Neural crest cell (in vitro differentiated cells): Measurements from ENCODE around the gene USP31. TPM values are rescaled to one million over a fixed set of nuclear protein-coding genes. Genes with fewer than 3 reads are reported as not detected.
"Not testable (repeated sequence)": the region's sequence is repeated elsewhere in the genome, so short reads cannot be mapped to it uniquely, and the experiment has no call there.

Source experiments
- DNase-seq: peaks from one replicate; pipeline ENCODE4 v3.0.0; 2021; ENCODE audit warnings: low read depth, mixed read lengths, low spot score
- H3K27ac Mint-ChIP-seq: one replicate; pipeline ENCODE4 v1.8.0; 2021; ENCODE audit warnings: mild to moderate bottlenecking, mixed read lengths; ENCODE audit not compliant: unreplicated experiment
- H3K27me3 Mint-ChIP-seq: 2 replicates; pipeline ENCODE4 v1.8.0; 2021; ENCODE audit warnings: low read depth, mild to moderate bottlenecking, mixed read lengths
- H3K36me3 Mint-ChIP-seq: 2 replicates; pipeline ENCODE4 v1.8.0; 2021; ENCODE audit warnings: low read depth, mild to moderate bottlenecking, mixed read lengths
- H3K4me1 Mint-ChIP-seq: 2 replicates; pipeline ENCODE4 v1.8.0; 2021; ENCODE audit warnings: mixed read lengths
- H3K4me3 Mint-ChIP-seq: one replicate; pipeline ENCODE4 v1.8.0; 2021; ENCODE audit warnings: mild to moderate bottlenecking, mixed read lengths
- H3K9me3 Mint-ChIP-seq: 2 replicates; pipeline ENCODE4 v1.8.0; 2021; ENCODE audit warnings: mixed read lengths
- CTCF ChIP-seq: fragments of 200-600 bp; sonication (generic); conservative IDR thresholded peaks from 2 replicates; pipeline ENCODE4 v1.5.0; 2021; ENCODE audit warnings: antibody characterized with exemption, mild to moderate bottlenecking
- total RNA-seq: library from RNA; stranded (reverse); gene quantifications from 2 replicates; pipeline ENCODE4 v1.2.1, GENCODE V29; 2021

Gene USP31
- total RNA-seq, 1 donor from 2014 or later, result 13.7 TPM

GRCh38 chr16:23145186-23145585 lies 4.1 kb downstream of the USP31 start:
- Mint-ChIP-seq H3K4me1 (peaks cover 46% of the 10 kb centered on the region), H3K4me3 (peak overlapping the region; percentile 61), H3K36me3 (no peaks in the 10 kb centered on the region), H3K9me3 (no peaks in the 10 kb centered on the region), H3K27ac (no peak overlapping the region), H3K27me3 (peaks cover 1% of the 10 kb centered on the region)
- DNase-seq, result no peak
- no peak for TF ChIP-seq CTCF

DNA sequence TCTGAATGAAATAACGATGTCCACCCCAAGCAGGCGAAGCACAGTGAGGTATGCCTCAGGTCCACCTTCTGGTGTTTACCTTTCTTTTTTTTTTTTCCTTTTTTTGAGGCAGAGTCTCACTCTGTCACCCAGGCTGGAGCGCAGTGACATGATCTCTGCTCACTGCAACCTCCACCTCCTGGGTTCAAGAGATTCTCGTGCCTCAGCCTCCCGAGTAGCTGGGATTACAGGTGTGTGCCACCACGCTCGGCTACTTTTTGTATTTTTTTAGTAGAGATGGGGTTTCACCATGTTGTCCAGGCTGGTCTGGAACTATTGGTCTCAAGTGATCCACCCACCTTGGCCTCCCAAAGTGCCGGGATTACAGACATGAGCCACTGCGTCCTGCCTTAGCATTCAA lies 4.9 kb downstream of the USP31 start:
- not testable (repeated sequence) for H3K27me3 Mint-ChIP-seq, H3K9me3 Mint-ChIP-seq, H3K27ac Mint-ChIP-seq, H3K4me3 Mint-ChIP-seq, H3K36me3 Mint-ChIP-seq, DNase-seq
- H3K4me1 Mint-ChIP-seq, result peaks cover 40% of the 10 kb centered on the region

GRCh38 chr16:23143391-23143790 lies 5.9 kb downstream of the USP31 start:
- DNase-seq, result no peak
- peaks cover 5% of the 10 kb centered on the region for H3K36me3 Mint-ChIP-seq
- TF ChIP-seq CTCF, result no peak
- no peak overlapping the region for H3K27ac Mint-ChIP-seq
- no peaks in the 10 kb centered on the region for H3K9me3 Mint-ChIP-seq
- peaks cover 39% of the 10 kb centered on the region for H3K4me1 Mint-ChIP-seq
- no peaks in the 10 kb centered on the region for H3K27me3 Mint-ChIP-seq
- no peak overlapping the region for H3K4me3 Mint-ChIP-seq

DNA sequence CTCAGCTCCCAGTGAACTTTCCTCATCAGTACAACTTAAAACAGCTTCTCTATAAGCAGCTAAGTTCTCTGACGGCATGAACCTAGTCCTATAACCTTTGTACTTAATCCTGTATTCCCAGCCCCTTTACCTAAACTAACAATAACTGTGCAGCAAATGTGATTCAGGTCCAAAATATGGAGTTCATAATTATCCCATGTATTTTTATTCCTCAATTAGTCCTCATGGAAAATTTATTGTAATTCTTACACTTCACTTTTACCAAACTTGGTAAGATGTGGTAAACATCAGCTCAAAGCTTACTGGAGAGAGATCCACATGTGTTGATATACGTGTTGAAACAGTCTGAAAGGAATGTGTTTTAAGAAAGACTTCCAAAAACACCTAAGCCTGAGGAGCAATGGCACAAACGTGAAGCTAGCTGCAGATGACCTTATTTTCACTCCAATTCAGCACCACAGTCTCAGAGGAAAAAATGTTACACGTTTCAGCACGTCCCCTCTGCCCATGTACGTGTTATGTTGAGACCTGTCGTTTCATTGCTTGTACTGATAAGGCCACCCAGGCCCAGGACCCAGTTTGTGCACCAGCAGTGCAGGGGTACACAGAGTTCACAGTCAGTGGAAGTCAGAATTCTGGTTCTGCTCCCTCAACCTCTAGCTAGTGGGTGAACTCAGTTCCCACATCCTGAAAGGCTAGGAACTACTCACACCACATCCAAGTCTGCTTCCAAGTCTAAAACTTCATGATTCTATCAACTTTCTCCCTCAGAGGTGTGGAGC lies 7.1 kb downstream of the USP31 start:
- H3K9me3 Mint-ChIP-seq, result no peaks in the 10 kb centered on the region
- no peak overlapping the region for H3K27ac Mint-ChIP-seq
- H3K36me3 Mint-ChIP-seq, result peaks cover 8% of the 10 kb centered on the region
- TF ChIP-seq CTCF, result no peak
- no peaks in the 10 kb centered on the region for H3K27me3 Mint-ChIP-seq
- DNase-seq, result no peak
- H3K4me1 Mint-ChIP-seq, result peaks cover 30% of the 10 kb centered on the region
- no peak overlapping the region for H3K4me3 Mint-ChIP-seq

DNA sequence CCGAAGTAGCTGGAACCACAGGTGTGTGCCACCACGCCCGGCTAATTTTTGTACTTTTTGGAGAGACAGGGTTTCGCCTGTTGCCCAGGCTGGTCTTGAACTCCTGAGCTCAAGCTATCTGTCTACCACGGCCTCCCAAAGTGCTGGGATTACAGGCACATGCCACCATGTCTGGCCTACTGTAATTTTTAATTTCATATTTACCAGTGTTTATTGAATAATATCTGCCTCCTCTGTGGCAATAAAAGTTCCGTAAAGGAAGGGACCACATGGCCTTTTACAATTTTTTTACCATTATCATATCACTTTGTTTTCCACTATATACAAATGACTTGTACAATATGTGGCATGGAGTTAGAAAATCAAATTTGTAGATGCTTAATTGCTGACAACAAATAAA lies 7.8 kb downstream of the USP31 start:
- H3K36me3 Mint-ChIP-seq, result peaks cover 8% of the 10 kb centered on the region

More for the DNA sequence above, 7.8 kb downstream of the USP31 start:
- no peak overlapping the region for H3K4me3 Mint-ChIP-seq
- no peaks in the 10 kb centered on the region for H3K9me3 Mint-ChIP-seq
- no peak for DNase-seq
- no peaks in the 10 kb centered on the region for H3K27me3 Mint-ChIP-seq
- no peak for TF ChIP-seq CTCF
- peaks cover 23% of the 10 kb centered on the region for H3K4me1 Mint-ChIP-seq
- no peak overlapping the region for H3K27ac Mint-ChIP-seq
